Left ventricle myocardium inferior (tissue), 1 donor: ENCODE results near the gene DGLUCY. TPM values are rescaled to one million over a fixed set of nuclear protein-coding genes. Genes with fewer than 3 reads are reported as not detected.

Source experiments
- DNase-seq: peaks from one replicate; pipeline ENCODE4 v3.0.0-alpha.2; 2020
- H3K27ac ChIP-seq: fragments of 200-600 bp; replicated peaks from 2 replicates; pipeline ENCODE4 v1.8.0; 2021
- H3K27me3 ChIP-seq: fragments of 200-600 bp; 2 replicates; pipeline ENCODE4 v1.8.0; 2021; ENCODE audit warnings: low read depth
- H3K36me3 ChIP-seq: fragments of 200-600 bp; 2 replicates; pipeline ENCODE4 v1.8.0; 2021
- H3K4me1 ChIP-seq: fragments of 200-600 bp; 2 replicates; pipeline ENCODE4 v1.8.0; 2021
- H3K4me3 ChIP-seq: fragments of 200-600 bp; 2 replicates; pipeline ENCODE4 v1.8.0; 2021; ENCODE audit warnings: mild to moderate bottlenecking, moderate library complexity
- H3K9me3 ChIP-seq: fragments of 200-600 bp; replicated peaks from 2 replicates; pipeline ENCODE4 v1.8.0; 2021
- intact Hi-C: fragments of 100-400 bp; cut with micrococcal nuclease; formaldehyde crosslinking; loops from one replicate; pipeline ENCODE4 v1.11.0; 2022
- total RNA-seq: library from RNA; stranded (reverse); fragmentation: NEBNext Ultra II Directional; extraction: Animal tissue kit (Norgen Biotek cat#: 25700); gene quantifications from one replicate; pipeline ENCODE4 v1.2.1, GENCODE V29; 2021
- TF ChIP-seq, protein P1 (sequence below): fragments of 200-600 bp; IDR thresholded peaks from 2 replicates; pipeline ENCODE4 v1.8.0; 2021; ENCODE audit warnings: antibody characterized with exemption, mild to moderate bottlenecking, borderline replicate concordance
- donor health status: DM: no; HTN: yes; CAD: no; lungs with severe emphysema.

DGLUCY gene
- total RNA-seq, 1 donor from 2014 or later: 220 TPM

DNA sequence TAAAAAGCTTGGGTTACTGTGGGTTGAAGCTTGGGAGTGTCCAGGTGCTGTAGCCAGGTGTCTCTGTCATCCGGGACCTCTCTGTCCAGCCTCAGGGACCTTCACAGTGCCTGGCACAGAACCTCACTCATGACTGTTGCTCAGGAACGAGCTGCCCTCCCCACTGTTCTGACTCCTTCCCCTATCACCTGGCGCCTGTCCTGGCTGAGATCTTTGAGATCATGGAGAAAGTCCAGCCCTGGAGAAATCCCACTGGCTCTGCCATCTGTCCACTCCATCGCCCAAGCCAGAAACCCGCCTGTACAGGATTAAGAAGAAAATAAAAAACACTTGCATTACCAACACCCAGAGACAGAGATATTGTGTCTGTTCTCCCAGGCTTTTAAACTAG lies 53.5 kb downstream of the DGLUCY start:
- Histone ChIP-seq H3K27me3 (no peaks in the 10 kb centered on the region), H3K27ac (peak overlapping the region; percentile 82), H3K4me1 (peaks cover 96% of the 10 kb centered on the region), H3K9me3 (no peaks in the 10 kb centered on the region), H3K4me3 (no peak overlapping the region), H3K36me3 (peaks cover 77% of the 10 kb centered on the region)
- TF ChIP-seq, protein P1, sequence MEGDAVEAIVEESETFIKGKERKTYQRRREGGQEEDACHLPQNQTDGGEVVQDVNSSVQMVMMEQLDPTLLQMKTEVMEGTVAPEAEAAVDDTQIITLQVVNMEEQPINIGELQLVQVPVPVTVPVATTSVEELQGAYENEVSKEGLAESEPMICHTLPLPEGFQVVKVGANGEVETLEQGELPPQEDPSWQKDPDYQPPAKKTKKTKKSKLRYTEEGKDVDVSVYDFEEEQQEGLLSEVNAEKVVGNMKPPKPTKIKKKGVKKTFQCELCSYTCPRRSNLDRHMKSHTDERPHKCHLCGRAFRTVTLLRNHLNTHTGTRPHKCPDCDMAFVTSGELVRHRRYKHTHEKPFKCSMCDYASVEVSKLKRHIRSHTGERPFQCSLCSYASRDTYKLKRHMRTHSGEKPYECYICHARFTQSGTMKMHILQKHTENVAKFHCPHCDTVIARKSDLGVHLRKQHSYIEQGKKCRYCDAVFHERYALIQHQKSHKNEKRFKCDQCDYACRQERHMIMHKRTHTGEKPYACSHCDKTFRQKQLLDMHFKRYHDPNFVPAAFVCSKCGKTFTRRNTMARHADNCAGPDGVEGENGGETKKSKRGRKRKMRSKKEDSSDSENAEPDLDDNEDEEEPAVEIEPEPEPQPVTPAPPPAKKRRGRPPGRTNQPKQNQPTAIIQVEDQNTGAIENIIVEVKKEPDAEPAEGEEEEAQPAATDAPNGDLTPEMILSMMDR: no peak
- intact Hi-C loops: no loop called here
- DNase-seq: no peak

DNA sequence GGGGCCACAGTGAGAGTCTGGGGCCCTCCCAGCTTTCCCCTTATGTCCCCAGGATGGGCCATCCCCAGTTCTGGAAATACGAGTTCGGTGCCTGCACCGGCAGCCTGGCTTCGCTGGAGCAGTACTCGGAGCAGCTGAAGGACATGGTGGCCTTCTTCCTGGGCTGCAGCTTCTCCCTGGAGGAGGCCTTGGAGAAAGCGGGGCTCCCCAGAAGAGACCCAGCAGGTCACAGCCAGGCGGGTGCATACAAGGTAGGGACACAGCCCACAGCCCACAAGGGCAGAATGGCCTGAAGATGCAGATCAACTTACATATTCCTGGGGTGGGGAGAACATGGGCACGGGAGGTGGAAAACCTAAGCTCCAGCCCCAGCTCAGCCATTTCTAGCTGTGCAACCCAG lies 56.1 kb downstream of the DGLUCY start:
- H3K9me3 ChIP-seq: no peaks in the 10 kb centered on the region
- intact Hi-C loops: no loop called here
- TF ChIP-seq, protein P1: no peak
- no peaks in the 10 kb centered on the region for H3K27me3 ChIP-seq
- H3K36me3 ChIP-seq: peaks cover 71% of the 10 kb centered on the region
- H3K27ac ChIP-seq: peak overlapping the region; percentile 82
- DNase-seq: no peak
- H3K4me1 ChIP-seq: peaks cover 79% of the 10 kb centered on the region
- H3K4me3 ChIP-seq: no peak overlapping the region

DNA sequence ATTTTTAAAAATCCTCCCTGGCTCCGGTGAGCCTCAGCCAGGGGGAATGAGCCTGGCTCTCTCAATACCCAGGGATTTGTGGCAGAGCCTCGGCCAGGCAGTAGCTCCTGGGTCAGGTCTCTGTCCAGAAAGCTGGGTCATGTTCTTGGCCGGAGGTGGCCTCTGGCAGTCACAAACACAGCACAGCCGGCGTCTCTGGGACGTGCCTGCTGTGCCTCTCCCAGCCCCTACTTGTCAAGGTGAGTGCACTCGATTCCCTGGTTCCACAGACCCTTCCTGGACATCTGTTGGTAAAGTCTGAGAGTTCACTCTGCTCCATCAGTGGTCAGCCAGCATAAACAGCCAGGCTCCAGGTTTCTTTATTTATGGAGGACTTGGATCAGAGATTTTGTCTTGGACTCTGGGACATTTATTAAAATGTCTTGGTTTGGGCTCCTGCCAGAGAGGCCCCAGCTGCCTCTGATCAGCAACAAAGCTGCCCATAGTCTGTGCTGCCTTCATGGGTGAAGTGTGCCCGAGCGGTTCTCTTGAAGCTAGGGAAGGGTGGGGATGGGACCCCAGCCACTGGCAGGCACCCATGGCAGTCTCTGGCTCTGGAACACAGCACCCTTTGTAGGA lies 56.7 kb downstream of the DGLUCY start:
- Histone ChIP-seq H3K36me3 (peaks cover 72% of the 10 kb centered on the region), H3K9me3 (no peaks in the 10 kb centered on the region), H3K4me1 (peaks cover 73% of the 10 kb centered on the region), H3K4me3 (no peak overlapping the region), H3K27me3 (no peaks in the 10 kb centered on the region), H3K27ac (peak overlapping the region; percentile 82)
- TF ChIP-seq, protein P1: no peak
- peak; percentile 52 for DNase-seq
- intact Hi-C loops: no loop called here

DNA sequence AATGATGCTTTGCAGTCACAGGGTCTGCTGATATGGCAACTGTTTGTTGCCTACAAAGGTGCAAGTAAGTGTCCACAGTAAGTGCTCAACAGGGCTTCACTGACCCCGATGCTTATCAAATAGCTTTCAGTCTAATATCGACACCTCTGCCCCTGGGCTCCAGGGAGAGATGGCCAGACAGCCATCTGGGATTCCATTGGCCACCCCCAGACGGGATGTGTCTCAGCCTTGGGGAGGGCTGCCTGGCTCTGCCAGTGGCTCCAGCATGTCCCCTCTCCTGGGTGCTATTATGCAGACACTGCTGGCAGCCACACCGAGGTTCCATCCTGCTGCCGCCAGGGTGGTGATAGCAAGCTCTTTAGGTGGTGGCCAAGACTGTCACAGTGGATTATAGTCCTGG lies 57.4 kb downstream of the DGLUCY start:
- TF ChIP-seq, protein P1: peak; percentile 30
- no peaks in the 10 kb centered on the region for H3K9me3 ChIP-seq
- H3K4me3 ChIP-seq: no peak overlapping the region
- peak; percentile 76 for DNase-seq
- intact Hi-C loops: no loop called here
- peaks cover 72% of the 10 kb centered on the region for H3K36me3 ChIP-seq
- H3K27ac ChIP-seq: peak overlapping the region; percentile 82
- peaks cover 66% of the 10 kb centered on the region for H3K4me1 ChIP-seq
- no peaks in the 10 kb centered on the region for H3K27me3 ChIP-seq

DNA sequence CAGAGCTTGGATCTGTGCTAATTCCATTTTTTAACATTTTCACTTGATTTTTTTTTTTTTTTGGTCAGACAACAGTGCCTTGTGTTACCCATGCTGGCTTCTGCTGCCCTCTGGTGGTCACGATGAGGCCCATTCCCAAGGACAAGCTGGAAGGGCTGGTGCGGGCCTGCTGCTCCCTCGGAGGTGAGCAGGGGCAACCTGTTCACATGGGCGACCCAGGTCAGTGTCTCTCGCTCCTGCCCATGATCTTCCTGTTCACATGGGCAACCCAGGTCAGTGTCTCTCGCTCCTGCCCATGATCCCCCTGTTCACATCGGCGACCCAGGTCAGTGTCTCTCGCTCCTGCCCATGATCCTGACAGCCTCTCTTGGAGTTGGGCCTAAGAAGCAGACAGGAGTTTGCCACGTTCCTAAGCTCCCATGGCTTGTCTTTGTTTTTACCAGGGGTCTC lies 59.4 kb downstream of the DGLUCY start:
- TF ChIP-seq, protein P1: peak; percentile 92
- Histone ChIP-seq H3K27ac (peak overlapping the region; percentile 82), H3K4me3 (no peak overlapping the region), H3K4me1 (peaks cover 59% of the 10 kb centered on the region), H3K9me3 (no peaks in the 10 kb centered on the region), H3K36me3 (peaks cover 71% of the 10 kb centered on the region), H3K27me3 (no peaks in the 10 kb centered on the region)
- peak; percentile 80 for DNase-seq
- intact Hi-C loops: loop anchor here (2.0 kb wide), 1 partner anchor 270 kb away; no protein-coding TSS in a partner anchor
